Stimulated activated CD8-positive, alpha-beta memory T cell treated with anti-CD3 and anti-CD28 coated beads, Interleukin-15, amount 100 ng/mL, for 48 hours (primary cell): ENCODE results near the gene C11orf68.
A peak's percentile ranks its signal among the peaks of the same experiment; 100 is the strongest.

Experiments
- DNase-seq, 2 donors: peaks; one replicate each; pipeline ENCODE4 v3.0.0-alpha.2; 2020; ENCODE audit warnings: low read depth in 2 of 2

The C11orf68 gene

DNA sequence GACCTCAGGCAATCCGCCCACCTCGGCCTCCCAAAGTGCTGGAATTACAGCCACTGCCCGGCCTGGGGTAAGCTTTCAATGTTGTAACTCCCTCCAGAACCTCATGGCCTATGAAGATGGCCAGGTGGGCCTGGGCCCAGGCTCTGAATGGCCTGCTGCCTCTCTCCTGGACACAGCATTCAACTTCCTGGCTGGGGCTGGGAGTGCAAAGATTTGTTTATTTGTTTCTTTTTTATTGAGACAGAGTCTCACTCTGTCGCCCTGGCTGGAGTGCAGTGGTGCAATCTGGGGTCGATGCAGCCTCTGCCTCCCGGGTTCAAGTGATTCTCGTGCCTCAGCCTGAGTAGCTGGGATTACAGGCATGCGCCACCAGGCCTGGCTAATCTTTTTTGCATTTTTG lies 25.9 kb upstream of the C11orf68 start:
- DNase-seq = no peak

- no peak for DNase-seq
These were observed 25.3 kb upstream of the C11orf68 start for GRCh38 chr11:65944191-65944590.

DNA sequence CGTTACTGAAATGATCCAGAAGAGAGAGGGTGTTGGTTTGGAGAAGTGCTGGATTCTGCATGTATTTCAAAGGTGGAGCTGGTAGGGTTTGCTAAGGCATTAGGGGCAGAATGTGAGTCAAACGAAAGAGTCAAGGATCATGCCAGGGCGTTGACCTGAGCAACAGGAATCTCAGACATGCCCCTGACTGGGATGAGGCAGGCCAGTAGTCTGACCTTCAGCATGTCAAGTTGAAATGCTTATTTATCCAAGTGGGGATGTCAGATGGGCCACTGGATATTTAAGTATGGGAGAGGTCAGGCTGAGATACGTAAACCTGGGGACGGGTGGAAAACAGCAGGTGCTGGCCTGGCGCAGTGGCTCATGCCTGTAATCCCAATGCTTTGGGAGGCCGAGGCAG lies 23.7 kb upstream of the C11orf68 start:
- DNase-seq = no peak

DNA sequence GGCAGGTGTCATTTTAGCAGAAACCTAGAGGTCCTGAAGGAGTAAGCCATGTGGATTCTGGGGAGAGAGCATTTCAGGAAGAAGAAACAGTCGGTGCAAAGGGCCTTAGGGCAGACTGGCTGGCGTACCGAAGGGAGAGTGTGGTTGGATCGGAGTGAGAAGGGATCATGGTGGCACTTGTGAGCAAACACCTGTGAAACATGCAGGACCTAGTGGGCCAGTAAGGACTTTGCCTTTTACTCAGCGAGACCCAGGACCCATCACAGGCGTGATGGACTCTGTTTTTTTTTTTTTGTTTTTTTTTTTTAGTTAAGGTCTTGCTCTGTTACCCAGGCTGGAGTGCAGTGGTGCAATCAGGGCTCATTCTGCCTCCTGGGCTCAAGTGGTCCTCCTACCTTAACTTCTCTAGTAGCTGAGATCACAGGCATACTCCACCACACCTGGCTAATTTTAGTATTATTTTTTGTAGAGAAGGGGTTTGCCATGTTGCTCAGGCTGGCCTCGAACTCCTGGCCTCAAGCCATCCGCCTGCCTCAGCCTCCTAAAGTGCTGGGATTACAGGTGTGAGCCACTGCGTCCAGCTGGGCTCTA lies 23.0 kb upstream of the C11orf68 start:
- no peak for DNase-seq

DNA sequence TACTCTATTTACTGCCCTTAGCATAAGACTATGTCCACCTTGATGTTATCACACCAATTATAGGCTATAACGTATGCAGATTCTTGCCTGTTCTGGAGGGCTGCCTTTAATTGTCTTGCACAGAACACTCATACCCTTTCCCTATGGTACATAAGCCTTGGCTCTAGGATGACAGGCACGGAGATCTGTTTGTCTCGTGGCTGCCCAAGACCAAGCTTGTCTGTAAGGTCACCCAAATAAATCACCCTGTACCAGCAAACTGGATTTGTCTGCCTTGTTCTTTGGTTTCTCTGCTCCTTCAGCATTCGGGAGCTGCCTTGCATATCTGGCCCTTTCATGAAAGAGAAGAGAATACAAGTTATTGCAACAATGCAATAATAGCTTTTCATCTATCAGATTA lies 18.9 kb upstream of the C11orf68 start:
- no peak for DNase-seq

GRCh38 chr11:65934014-65934413 lies 15.2 kb upstream of the C11orf68 start:
- no peak for DNase-seq

DNA sequence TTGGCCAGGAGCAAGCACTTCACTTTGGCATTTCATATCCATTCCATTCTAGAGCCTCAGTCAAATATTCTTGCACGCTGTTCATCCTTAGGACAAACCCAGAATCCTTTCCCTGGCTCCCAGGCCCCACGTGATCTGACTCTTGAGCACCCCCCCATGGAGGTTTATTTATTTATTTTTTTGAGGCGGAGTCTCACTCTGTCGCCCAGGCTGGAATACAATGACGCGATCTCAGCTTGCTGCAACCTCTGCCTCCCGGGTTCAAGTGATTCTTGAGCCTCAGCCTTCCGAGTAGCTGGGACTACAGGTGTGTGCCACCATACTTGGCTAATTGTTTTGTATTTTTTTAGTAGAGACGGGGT lies 13.7 kb upstream of the C11orf68 start:
- no peak for DNase-seq

GRCh38 chr11:65931773-65932557 lies 13.1 kb upstream of the C11orf68 start:
- no peak for DNase-seq

DNA sequence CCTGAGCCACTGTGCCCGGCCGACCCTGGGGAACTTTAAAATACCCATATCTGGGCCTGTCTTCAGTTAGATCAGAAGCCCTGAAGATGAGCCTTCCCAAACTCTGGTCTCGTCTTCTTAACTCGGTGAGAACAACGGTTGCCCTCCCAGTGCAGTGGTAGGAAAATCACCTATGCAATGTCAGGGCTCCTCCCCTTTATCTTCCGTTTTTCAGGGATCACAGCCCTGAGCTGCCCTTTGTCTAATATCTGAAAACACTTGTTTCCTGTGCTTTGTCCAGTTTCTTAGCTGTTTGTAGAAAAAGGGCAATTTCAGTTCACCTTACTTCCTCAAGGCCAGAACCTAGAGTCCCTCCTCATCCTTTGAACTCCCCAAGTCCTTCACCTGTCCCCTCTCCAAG lies 9.8 kb upstream of the C11orf68 start:
- DNase-seq = no peak

DNA sequence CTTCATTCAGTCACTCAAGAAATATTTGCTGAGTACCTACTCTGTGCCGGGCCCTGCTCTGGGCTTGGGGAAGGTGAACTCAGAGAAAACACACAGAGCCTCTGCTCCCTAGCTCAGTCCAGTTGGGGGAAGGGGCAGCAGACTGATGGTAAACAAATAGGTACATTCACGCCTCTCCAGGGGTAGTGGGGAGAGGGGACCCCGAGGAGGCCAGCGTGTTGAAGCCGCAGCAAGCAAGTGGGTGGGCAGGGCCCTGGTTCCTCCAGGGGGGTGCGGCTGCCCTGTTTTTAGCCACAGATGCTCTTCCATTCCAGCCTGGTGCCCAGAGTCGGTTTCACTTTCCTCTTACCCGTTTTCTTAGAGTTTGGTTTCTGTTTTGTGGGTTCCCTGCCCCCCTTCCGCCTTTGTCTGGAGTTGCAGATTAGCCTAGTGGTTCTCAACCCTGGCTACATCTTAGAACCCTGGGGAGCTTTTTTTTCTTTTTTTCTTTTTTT lies 9.1 kb upstream of the C11orf68 start:
- peak; percentile 59 for DNase-seq

DNA sequence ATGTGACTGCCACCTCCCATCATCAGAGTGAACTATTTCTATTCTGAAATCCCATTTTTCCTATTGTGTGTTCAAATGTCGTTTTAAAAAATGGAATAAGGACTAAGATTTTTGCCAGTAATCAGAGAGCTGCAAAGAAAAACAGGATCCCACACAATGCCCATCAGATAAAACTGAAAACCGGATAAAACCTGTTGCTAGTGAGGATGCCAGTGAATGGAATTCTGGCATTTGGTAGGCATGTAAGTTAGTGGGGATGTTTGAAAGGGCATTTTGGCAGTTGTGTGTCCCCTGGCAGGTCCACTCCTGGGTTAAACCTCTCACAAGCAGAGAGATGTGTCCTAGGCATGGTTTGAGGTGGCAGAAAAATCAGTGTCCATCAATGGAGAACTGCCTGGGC lies 6.5 kb upstream of the C11orf68 start:
- no peak for DNase-seq

DNA sequence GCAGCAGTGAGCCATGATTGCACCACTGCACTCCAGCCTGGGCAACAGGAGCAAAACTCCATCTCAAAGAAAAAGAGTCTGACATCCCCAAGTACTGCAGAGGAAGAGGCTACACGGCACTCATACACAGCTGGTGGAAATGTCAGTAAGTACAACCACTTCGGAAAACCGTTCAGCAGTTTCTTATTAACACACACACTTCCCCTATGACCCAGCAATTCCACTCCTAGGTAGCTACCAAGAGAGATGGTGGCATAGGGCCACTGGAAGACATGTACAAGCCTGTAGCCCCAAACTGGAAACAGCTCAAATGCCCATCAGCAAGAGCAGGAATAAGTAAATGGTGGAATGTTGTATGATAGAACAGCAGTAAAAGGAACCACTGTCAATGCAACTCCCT lies 3.7 kb upstream of the C11orf68 start:
- DNase-seq = no peak

- DNase-seq = no peak
These were observed 3.0 kb upstream of the C11orf68 start for GRCh38 chr11:65921876-65922275.

DNA sequence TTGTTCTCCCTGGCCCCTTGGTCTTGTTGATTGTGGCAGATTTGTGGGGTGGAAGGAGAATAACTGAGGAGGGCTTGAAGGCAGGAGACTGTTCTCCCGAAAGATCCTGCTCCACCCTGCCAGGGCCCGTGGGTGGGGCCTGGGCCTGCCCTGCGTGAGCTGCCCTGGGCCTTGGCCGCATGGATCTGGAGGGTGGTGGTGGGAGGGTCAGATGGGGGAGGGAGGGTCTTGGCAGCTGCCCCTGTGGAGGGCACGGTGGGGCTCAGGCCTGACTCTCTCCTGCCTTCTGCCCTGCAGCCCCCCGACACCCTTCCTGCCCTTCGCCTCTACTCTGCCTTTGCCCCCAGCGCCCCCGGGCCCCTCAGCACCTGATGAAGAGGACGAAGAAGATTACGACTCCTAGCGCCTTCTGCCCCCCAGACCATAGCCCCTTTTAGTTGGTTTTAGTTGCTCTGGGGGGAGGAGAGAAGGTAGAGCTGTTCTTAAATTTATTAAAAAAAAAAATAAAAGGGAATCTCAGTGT lies 2.2 kb upstream of the C11orf68 start:
- no peak for DNase-seq

DNA sequence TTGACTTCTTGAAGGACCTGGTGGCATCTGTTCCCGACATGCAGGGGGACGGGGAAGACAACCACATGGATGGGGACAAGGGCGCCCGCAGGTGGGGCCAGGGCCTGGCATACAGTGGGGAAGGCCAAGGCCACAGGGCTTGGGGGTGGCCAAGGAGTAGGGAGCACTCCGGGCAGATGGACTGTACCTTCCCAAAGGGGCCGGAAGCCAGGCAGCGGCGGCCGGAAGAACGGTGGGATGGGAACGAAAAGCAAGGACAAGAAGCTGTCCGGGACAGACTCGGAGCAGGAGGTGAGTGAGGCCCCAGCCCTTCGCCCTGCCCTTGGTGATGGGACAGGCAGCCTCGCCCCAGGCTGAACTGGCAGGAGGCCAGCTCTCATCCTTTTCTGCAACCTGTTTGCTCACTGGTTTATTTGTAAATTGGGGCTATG lies 1.5 kb upstream of the C11orf68 start:
- no peak for DNase-seq

- peak; percentile 35 to 42 for DNase-seq
These were observed 910 bp upstream of the C11orf68 start for GRCh38 chr11:65919573-65920371.

GRCh38 chr11:65919141-65919572 lies 295 bp upstream of the C11orf68 start, which contains the start of gene DRAP1:
Gene DRAP1 (plus strand): TSS chr11:65919426. CDS start chr11:65919502, 76 bp downstream.
- DNase-seq = peak; percentile 97 to 99

DNA sequence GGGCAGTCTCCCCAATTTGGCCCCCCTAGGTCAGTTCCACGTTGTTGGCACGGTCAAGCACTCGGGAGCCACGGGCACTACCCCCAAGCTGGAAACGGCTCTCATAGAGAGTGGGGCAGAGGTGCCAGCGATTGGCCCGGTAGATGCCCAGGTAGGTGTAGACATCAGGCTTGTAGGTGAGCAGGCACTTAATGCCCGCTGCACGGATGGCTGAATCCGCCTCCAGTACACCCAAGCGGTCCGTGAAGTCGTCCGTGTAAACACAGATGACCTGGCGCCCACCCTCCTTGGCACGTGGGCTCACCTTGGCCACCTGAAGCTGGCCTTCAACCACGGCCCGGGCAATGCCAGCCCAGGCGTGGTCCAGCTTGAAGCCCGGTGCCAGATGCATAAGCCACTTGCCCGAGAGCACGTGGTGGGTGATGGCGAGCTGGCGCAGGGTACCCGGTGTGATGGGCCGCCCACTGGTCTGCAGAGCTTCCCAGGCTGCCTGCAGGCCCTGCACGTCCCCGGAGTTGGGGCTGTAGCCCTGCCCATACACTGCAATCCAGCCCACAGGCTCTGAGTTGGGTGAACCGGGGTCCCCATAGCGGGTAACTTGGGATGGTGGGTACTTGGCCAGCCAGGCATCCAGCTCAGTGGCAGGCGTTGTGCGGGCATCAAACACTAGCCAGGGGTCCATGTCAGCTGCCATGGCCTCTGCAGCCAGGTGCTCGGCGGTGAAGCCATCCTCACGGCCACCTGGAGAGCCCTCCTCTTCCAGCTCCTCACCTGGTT lies 1.2 kb downstream of the C11orf68 start:
- DNase-seq = no peak

DNA sequence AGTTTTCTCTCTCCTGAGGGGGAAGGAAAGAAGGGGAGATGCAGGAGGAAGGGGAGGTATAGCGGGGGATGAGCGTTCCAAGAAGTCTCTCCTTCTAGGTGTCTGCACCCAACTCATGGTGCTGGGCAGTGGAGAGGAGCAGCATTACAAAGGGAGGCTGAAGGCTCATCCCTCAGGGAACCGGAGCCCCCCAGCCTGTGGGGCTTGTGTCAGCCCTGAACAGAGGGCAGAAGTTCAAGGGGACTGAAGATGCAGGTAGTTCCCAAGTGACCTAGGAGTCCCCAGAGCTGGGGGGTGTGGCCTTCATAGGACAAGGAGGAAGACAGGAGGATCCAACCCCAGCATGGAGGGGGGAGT lies 1.8 kb downstream of the C11orf68 start:
- no peak for DNase-seq

- DNase-seq = no peak
These were observed 2.5 kb downstream of the C11orf68 start for GRCh38 chr11:65916391-65916790.

- no peak for DNase-seq
These were observed 3.0 kb downstream of the C11orf68 start for GRCh38 chr11:65915821-65916251.
